ENCODE data around the gene BIK.

BIK gene

GRCh38 chr22:43163241-43163795 is 52.8 kb downstream of the BIK start:
- DNase-seq: no peak

GRCh38 chr22:43164636-43165035 is 54.1 kb downstream of the BIK start:
- DNase-seq: no peak

GRCh38 chr22:43166132-43166930 is 55.8 kb downstream of the BIK start:
- no peak for DNase-seq

DNA sequence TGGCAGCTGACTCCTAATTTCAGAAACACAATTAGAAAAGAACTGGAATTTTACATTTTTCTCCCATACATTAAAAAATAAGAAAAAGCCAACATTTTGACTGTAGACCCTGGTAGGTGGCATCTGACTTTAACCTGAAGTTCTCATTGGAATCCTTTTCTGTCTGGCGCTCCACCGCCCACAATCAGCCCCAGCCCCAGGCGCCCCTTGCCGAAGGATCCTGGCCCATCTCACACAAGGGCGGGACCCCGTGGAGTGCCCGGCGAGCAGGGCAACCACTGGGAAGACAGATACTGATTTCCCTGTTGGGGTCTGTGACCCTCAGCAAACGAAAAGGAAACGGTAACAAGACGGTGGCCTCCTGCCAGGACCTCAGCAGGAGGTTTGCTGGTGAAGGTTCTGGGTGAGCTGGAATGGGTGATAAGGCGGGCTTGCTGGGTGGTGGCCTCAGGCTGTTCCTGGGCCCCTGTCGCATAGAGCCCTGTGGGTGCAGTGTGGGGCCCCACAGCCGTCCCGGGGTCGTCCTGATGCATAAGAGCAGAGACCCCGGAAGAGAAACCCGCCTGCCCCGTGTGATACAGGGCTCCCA is 56.5 kb downstream of the BIK start:
- DNase-seq: no peak

GRCh38 chr22:43168471-43169309 is 58.1 kb downstream of the BIK start:
- no peak for DNase-seq

DNA sequence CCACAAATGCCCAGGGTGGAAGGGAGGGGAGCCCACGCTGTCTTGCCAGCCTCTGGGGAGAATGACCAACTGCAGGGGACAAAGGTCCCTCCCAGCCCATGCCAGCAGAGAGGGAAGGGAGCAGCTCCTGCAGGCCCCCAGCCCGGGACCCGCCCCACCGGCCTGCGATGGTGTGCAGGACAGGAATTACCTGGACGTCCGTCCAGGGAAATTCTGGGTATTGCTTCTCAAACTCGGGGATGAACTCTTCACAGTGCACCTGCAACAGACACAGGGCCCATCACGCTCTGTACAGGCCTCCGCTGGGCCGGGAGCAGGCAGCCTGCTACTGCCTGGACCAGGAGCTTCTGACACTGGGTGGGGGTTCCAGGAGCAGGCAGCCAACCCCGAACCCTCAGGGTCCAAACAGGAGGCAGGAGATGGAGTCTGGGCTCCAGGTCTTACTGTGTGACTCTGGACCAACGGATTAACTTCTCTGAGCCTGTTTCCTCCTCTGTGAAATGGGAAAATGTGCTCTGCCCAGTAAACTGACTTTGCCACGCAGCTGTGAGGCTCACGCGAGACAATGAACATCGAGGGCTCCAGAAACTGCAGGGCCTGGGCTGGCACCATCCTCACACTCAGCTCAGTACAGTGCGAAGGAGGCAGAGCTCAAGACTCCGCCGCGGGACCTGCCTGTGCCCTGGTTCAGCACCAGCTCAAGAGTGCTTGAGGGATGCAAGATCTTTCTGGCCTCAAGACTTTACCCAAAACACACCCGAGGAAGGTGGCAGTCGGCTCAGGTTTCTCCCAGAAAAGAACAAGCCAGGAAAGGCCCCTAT is 59.0 kb downstream of the BIK start:
- no peak for DNase-seq

DNA sequence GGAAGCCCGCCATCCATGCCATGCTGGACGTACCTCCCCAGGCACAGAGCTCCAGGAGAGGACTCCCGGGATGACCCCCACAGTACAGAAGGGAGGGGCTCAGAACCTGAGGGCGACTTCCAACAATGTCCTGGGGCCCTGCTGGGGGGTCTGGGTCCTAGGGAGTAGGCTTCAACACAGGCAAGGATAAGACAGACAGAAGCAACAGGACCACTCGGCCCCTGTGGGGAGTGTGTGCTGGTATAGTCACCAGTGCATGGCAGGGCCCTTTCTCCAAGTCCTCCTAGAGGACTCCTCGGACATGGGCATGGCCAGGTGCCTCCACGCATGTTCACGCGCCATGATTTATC is 59.6 kb downstream of the BIK start:
- DNase-seq: no peak

- no peak for DNase-seq
Observed at GRCh38 chr22:43171019-43171491, 60.5 kb downstream of the BIK start.

DNA sequence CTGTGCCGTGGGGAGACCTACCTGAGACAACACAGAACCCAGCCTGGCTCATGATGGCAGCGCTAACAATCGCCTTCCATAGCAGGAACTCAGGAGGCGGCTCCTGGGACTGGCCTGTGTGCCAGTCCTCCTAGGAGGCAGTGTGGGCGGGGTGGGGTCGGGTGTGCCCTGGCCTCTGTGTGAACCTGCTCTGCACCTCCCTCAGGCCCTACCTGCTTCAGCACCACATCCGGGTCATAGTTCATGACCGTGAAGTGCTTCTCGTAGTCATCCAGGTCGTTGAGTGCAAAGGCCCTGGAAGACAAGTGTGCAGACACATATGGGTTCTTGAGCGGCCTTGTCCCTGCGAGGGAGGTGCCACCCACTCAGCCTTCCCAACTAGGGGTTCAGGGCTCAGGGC is 61.1 kb downstream of the BIK start:
- no peak for DNase-seq

DNA sequence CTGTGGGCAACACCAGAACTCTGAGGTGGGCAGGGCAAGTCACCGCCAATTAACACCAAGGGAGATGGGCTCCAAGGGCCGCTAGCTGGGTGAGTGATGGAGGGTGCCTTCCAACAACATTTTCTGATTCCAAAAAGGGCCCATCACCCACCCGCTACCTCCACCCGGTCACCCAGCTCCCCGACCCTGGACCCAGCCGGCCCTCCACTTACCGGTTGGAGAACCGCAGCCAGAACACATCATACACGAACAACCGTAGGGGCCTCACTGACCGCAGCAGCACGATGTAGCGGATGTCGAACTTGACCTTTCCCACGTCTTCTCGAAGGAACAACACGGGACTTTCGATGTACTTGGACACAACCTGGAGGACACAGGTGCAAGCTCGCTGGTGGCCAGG is 61.6 kb downstream of the BIK start:
- no peak for DNase-seq

- DNase-seq: no peak
Observed at GRCh38 chr22:43173566-43173965, 63.0 kb downstream of the BIK start.

- no peak for DNase-seq
Observed at GRCh38 chr22:43173976-43174720, 63.6 kb downstream of the BIK start.

- DNase-seq: no peak
Observed at GRCh38 chr22:43174941-43175531, 64.5 kb downstream of the BIK start.

- no peak for DNase-seq
Observed at GRCh38 chr22:43176090-43176489, 65.5 kb downstream of the BIK start.

GRCh38 chr22:43177479-43177878 is 66.9 kb downstream of the BIK start:
- DNase-seq: no peak

Data from NCI-H1694 (cell line).